ENCODE results near the gene NRDE2. TPM values are rescaled to one million over a fixed set of nuclear protein-coding genes. Genes with fewer than 3 reads are reported as not detected.

Gene NRDE2
- polyA plus RNA-seq, 4 donors: 14.3 to 25.6 (median 19.8) TPM

Other genes with a start within 250 kb of the NRDE2 start
- 100 to 1,000 TPM; 112 to 138 (median 123) TPM for gene PSMC1, start 75.4 kb downstream of the NRDE2 start, polyA plus RNA-seq (ENCODE audit: insufficient read length in 4 of 4)
- 100 to 1,000 TPM; 259 to 388 (median 343) TPM for gene CALM1, start 65.1 kb upstream of the NRDE2 start, polyA plus RNA-seq (ENCODE audit: insufficient read length in 4 of 4)